ENCODE data around the gene DDX46. TPM values are rescaled to one million over a fixed set of nuclear protein-coding genes. Genes with fewer than 3 reads are reported as not detected.

The DDX46 gene
- total RNA-seq, 1 donor from 2014 or later: 79.1 TPM

- Histone ChIP-seq H3K27ac (no peak overlapping the region), H3K9ac (no peak overlapping the region), H3K4me2 (no peak overlapping the region), H2AFZ (replicated peaks) (no peak overlapping the region), H3K27me3 (no peaks in the 10 kb centered on the region), H3K9me3 (ENCODE audit: low read depth) (no peaks in the 10 kb centered on the region), H3K4me3 (no peak overlapping the region), H4K20me1 (ENCODE audit: low read depth) (no peaks in the 10 kb centered on the region), H3F3A (ENCODE audit: low read depth) (peaks cover 19% of the 10 kb centered on the region), H3K79me2 (ENCODE audit: low read depth) (no peaks in the 10 kb centered on the region), H3K36me3 (no peaks in the 10 kb centered on the region), H3K4me1 (no peaks in the 10 kb centered on the region)
- no peak for TF ChIP-seq EZH2phosphoT487 (IDR thresholded peaks at IDR 0.05)
- no peak for TF ChIP-seq EZH2 (IDR thresholded peaks at IDR 0.05)
- TF ChIP-seq, protein P1, sequence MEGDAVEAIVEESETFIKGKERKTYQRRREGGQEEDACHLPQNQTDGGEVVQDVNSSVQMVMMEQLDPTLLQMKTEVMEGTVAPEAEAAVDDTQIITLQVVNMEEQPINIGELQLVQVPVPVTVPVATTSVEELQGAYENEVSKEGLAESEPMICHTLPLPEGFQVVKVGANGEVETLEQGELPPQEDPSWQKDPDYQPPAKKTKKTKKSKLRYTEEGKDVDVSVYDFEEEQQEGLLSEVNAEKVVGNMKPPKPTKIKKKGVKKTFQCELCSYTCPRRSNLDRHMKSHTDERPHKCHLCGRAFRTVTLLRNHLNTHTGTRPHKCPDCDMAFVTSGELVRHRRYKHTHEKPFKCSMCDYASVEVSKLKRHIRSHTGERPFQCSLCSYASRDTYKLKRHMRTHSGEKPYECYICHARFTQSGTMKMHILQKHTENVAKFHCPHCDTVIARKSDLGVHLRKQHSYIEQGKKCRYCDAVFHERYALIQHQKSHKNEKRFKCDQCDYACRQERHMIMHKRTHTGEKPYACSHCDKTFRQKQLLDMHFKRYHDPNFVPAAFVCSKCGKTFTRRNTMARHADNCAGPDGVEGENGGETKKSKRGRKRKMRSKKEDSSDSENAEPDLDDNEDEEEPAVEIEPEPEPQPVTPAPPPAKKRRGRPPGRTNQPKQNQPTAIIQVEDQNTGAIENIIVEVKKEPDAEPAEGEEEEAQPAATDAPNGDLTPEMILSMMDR (IDR thresholded peaks at IDR 0.05): no peak
- no peaks in the 10 kb centered on the region for H3K9me3 Mint-ChIP-seq
- H3K36me3 Mint-ChIP-seq: peaks cover 5% of the 10 kb centered on the region
- H3K4me1 Mint-ChIP-seq: no peaks in the 10 kb centered on the region
- no peak overlapping the region for H3K4me3 Mint-ChIP-seq
- H3K27me3 Mint-ChIP-seq (ENCODE audit: insufficient read depth, low read depth): no peaks in the 10 kb centered on the region
- no peak for DNase-seq (ENCODE audit: low spot score)
- H3K27ac Mint-ChIP-seq: no peak overlapping the region
These were observed 33.7 kb upstream of the DDX46 start for GRCh38 chr5:134724872-134725271.

DNA sequence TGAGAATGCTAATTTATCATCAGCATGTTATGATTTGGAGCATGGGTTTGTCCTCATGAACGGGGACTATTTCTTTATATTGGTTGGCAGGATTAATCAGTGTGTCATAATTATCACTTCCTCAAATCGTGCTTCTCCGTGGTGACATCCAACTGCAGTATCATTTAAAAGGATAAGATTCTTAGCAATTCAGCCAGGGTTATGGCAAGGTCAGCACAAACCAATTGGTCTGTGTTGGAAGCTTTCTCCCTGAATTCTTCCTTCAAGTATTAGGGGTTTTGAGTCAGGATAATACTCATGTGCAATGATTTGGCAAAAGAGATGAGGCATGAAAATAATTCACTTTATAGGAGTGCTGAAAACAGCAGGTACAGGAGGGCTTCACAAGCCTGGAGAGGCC is 25.8 kb upstream of the DDX46 start:
- no peaks in the 10 kb centered on the region for H3K4me1 Mint-ChIP-seq
- no peak overlapping the region for H2AFZ ChIP-seq (replicated peaks)

GRCh38 chr5:134735243-134735642 is 23.3 kb upstream of the DDX46 start:
- H3K9me3 ChIP-seq (ENCODE audit: low read depth): no peaks in the 10 kb centered on the region
- H3K4me1 Mint-ChIP-seq: peaks cover 14% of the 10 kb centered on the region

More for the DNA sequence above, 25.8 kb upstream of the DDX46 start:
- Histone ChIP-seq H3K27me3 (no peaks in the 10 kb centered on the region), H3K36me3 (no peaks in the 10 kb centered on the region), H3K27ac (no peak overlapping the region), H3K4me2 (no peak overlapping the region), H4K20me1 (ENCODE audit: low read depth) (no peaks in the 10 kb centered on the region), H3K4me1 (no peaks in the 10 kb centered on the region), H3K79me2 (ENCODE audit: low read depth) (no peaks in the 10 kb centered on the region), H3K9ac (no peak overlapping the region), H3K4me3 (no peak overlapping the region), H3F3A (ENCODE audit: low read depth) (peaks cover 8% of the 10 kb centered on the region), H3K9me3 (ENCODE audit: low read depth) (no peaks in the 10 kb centered on the region)
- TF ChIP-seq EZH2 (IDR thresholded peaks at IDR 0.05): no peak
- TF ChIP-seq, protein P1 (IDR thresholded peaks at IDR 0.05): no peak
- H3K27me3 Mint-ChIP-seq (ENCODE audit: insufficient read depth, low read depth): no peaks in the 10 kb centered on the region
- H3K4me3 Mint-ChIP-seq: no peak overlapping the region
- no peak for DNase-seq (ENCODE audit: low spot score)
- H3K9me3 Mint-ChIP-seq: no peaks in the 10 kb centered on the region
- no peaks in the 10 kb centered on the region for H3K36me3 Mint-ChIP-seq
- no peak overlapping the region for H3K27ac Mint-ChIP-seq

DNA sequence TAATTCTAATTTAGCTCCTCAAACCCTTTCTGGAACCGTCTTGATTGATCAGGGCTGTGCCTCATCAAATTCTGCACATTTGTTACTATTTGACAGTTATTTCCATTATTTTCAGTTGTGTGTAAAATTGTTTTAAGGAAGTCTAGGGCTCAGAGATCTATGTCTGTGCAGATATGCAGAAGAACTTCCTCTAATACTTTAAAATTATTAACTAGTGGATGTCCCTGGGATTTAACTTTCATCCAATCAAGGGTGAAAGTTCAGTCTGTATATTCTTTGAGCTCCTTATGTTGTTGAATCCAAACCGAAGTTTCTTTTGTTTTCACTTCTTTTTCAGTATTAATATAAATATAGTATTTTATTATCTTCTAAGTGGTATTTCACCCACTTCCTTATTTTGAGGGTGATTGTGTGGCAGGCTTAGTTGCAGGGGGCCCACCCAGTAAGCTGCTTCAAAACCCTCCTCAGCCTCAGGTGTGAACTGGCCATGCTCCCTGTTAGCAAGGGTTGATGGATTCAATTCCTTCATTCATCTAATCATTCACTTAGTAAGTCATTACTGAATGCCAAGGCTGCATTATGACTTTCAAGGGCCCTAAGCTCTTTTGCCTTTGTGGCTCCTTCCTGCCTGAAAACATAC is 22.3 kb upstream of the DDX46 start:
- Histone ChIP-seq H3K27ac (no peak overlapping the region), H3K4me2 (no peak overlapping the region), H3K27me3 (no peaks in the 10 kb centered on the region), H3K36me3 (no peaks in the 10 kb centered on the region), H3K9me3 (ENCODE audit: low read depth) (no peaks in the 10 kb centered on the region), H3K4me3 (no peak overlapping the region), H2AFZ (replicated peaks) (no peak overlapping the region), H4K20me1 (ENCODE audit: low read depth) (peaks cover 22% of the 10 kb centered on the region), H3K9ac (no peak overlapping the region), H3K4me1 (peaks cover 7% of the 10 kb centered on the region), H3F3A (ENCODE audit: low read depth) (peaks cover 20% of the 10 kb centered on the region), H3K79me2 (ENCODE audit: low read depth) (peaks cover 27% of the 10 kb centered on the region)
- H3K4me1 Mint-ChIP-seq: peaks cover 18% of the 10 kb centered on the region
- no peak for TF ChIP-seq EZH2phosphoT487 (IDR thresholded peaks at IDR 0.05)
- TF ChIP-seq EZH2 (IDR thresholded peaks at IDR 0.05): no peak
- TF ChIP-seq, protein P1 (IDR thresholded peaks at IDR 0.05): no peak
- H3K9me3 Mint-ChIP-seq: no peaks in the 10 kb centered on the region
- no peaks in the 10 kb centered on the region for H3K27me3 Mint-ChIP-seq (ENCODE audit: insufficient read depth, low read depth)
- no peak for DNase-seq (ENCODE audit: low spot score)
- H3K36me3 Mint-ChIP-seq: no peaks in the 10 kb centered on the region
- H3K27ac Mint-ChIP-seq: no peak overlapping the region
- no peak overlapping the region for H3K4me3 Mint-ChIP-seq

More at GRCh38 chr5:134735243-134735642, 23.3 kb upstream of the DDX46 start:
- H3K9ac ChIP-seq: no peak overlapping the region
- Mint-ChIP-seq H3K36me3 (no peaks in the 10 kb centered on the region), H3K9me3 (no peaks in the 10 kb centered on the region), H3K27ac (no peak overlapping the region), H3K4me3 (no peak overlapping the region), H3K27me3 (ENCODE audit: insufficient read depth, low read depth) (no peaks in the 10 kb centered on the region)
- peaks cover 17% of the 10 kb centered on the region for H4K20me1 ChIP-seq (ENCODE audit: low read depth)
- H3K4me2 ChIP-seq: no peak overlapping the region
- peaks cover 7% of the 10 kb centered on the region for H3K4me1 ChIP-seq
- no peak for DNase-seq (ENCODE audit: low spot score)
- no peaks in the 10 kb centered on the region for H3K27me3 ChIP-seq
- TF ChIP-seq EZH2 (IDR thresholded peaks at IDR 0.05): no peak
- TF ChIP-seq EZH2phosphoT487 (IDR thresholded peaks at IDR 0.05): no peak
- no peak overlapping the region for H2AFZ ChIP-seq (replicated peaks)
- H3K27ac ChIP-seq: no peak overlapping the region
- peaks cover 16% of the 10 kb centered on the region for H3K79me2 ChIP-seq (ENCODE audit: low read depth)
- H3F3A ChIP-seq (ENCODE audit: low read depth): peaks cover 20% of the 10 kb centered on the region
- H3K4me3 ChIP-seq: no peak overlapping the region
- H3K36me3 ChIP-seq: no peaks in the 10 kb centered on the region
